Gastrocnemius medialis (tissue), 4 donors: ENCODE results near the gene ATP9A.

Source experiments
- CTCF ChIP-seq, 5 experiments: fragments of 450-650 bp in 3 of 5; fragments of 200-600 bp in 2 of 5; sonication (generic) in 2 of 5; IDR thresholded peaks in 4 of 5; conservative IDR thresholded peaks in 1 of 5; 1 replicate in 4 of 5; 2 replicates in 1 of 5; pipeline ENCODE4 v1.5.1; 2016 to 2019; ENCODE audit warnings: antibody characterized with exemption in 5 of 5, mild to moderate bottlenecking in 3 of 5, moderate library complexity in 3 of 5
- POLR2A ChIP-seq, 2 donors: fragments of 450-650 bp; IDR thresholded peaks; one replicate each; pipeline ENCODE4 v1.6.1; 2017; ENCODE audit warnings: antibody characterized with exemption in 2 of 2, mild to moderate bottlenecking in 2 of 2, moderate library complexity in 2 of 2

- TF ChIP-seq CTCF (IDR thresholded peaks at IDR 0.05 in 4 of 5, conservative IDR thresholded peaks at IDR 0.05 in 1 of 5) (no peak), POLR2A (IDR thresholded peaks at IDR 0.05) (no peak)
Observed at GRCh38 chr20:51636123-51636522, 132.1 kb downstream of the ATP9A start.
